Endothelial cell (in vitro differentiated cells): ENCODE measurements around the gene PRSS12. TPM values are rescaled to one million over a fixed set of nuclear protein-coding genes. Genes with fewer than 3 reads are reported as not detected.
A peak's percentile ranks its signal among the peaks of the same experiment; 100 is the strongest.

Experiments used
- DNase-seq: peaks from one replicate; pipeline ENCODE4 v3.0.0; 2021; ENCODE audit warnings: low spot score
- H3K27ac Mint-ChIP-seq: one replicate; pipeline ENCODE4 v1.8.0; 2021; ENCODE audit warnings: mixed read lengths, inconsistent platforms; ENCODE audit not compliant: unreplicated experiment
- H3K27me3 Mint-ChIP-seq: one replicate; pipeline ENCODE4 v1.8.0; 2021; ENCODE audit warnings: mild to moderate bottlenecking, moderate library complexity, mixed read lengths, inconsistent platforms; ENCODE audit not compliant: unreplicated experiment
- H3K36me3 Mint-ChIP-seq: one replicate; pipeline ENCODE4 v1.8.0; 2021; ENCODE audit warnings: mild to moderate bottlenecking, low read depth, mixed read lengths, inconsistent platforms; ENCODE audit not compliant: unreplicated experiment
- H3K4me1 Mint-ChIP-seq: one replicate; pipeline ENCODE4 v1.8.0; 2021; ENCODE audit warnings: mild to moderate bottlenecking, mixed read lengths, inconsistent platforms; ENCODE audit not compliant: unreplicated experiment
- H3K4me3 Mint-ChIP-seq: one replicate; pipeline ENCODE4 v1.8.0; 2021; ENCODE audit warnings: mild to moderate bottlenecking, mixed read lengths, inconsistent platforms; ENCODE audit not compliant: unreplicated experiment
- H3K9me3 Mint-ChIP-seq: one replicate; pipeline ENCODE4 v1.8.0; 2021; ENCODE audit warnings: mixed read lengths, inconsistent platforms; ENCODE audit not compliant: unreplicated experiment
- total RNA-seq: library from RNA; stranded (reverse); fragmentation: NEBNext Ultra II Directional; extraction: Animal tissue kit (Norgen Biotek cat#: 25700); gene quantifications from one replicate; pipeline ENCODE4 v1.2.1, GENCODE V29; 2021; ENCODE audit not compliant: unreplicated experiment
- TF ChIP-seq, protein P1 (sequence below): fragments of 200-600 bp; sonication (generic); IDR thresholded peaks from one replicate; pipeline ENCODE4 v1.5.0; 2021; ENCODE audit warnings: antibody characterized with exemption; ENCODE audit not compliant: unreplicated experiment

The PRSS12 gene
- total RNA-seq, 1 donor from 2014 or later: 0.77 TPM

- no peaks in the 10 kb centered on the region for H3K9me3 Mint-ChIP-seq
- peaks cover 4% of the 10 kb centered on the region for H3K27me3 Mint-ChIP-seq
- no peak overlapping the region for H3K27ac Mint-ChIP-seq
- H3K4me1 Mint-ChIP-seq: peaks cover 13% of the 10 kb centered on the region
- no peak overlapping the region for H3K4me3 Mint-ChIP-seq
- H3K36me3 Mint-ChIP-seq: no peaks in the 10 kb centered on the region
- TF ChIP-seq, protein P1, sequence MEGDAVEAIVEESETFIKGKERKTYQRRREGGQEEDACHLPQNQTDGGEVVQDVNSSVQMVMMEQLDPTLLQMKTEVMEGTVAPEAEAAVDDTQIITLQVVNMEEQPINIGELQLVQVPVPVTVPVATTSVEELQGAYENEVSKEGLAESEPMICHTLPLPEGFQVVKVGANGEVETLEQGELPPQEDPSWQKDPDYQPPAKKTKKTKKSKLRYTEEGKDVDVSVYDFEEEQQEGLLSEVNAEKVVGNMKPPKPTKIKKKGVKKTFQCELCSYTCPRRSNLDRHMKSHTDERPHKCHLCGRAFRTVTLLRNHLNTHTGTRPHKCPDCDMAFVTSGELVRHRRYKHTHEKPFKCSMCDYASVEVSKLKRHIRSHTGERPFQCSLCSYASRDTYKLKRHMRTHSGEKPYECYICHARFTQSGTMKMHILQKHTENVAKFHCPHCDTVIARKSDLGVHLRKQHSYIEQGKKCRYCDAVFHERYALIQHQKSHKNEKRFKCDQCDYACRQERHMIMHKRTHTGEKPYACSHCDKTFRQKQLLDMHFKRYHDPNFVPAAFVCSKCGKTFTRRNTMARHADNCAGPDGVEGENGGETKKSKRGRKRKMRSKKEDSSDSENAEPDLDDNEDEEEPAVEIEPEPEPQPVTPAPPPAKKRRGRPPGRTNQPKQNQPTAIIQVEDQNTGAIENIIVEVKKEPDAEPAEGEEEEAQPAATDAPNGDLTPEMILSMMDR: no peak
- DNase-seq: no peak
Measured at GRCh38 chr4:118282692-118283091, 70.1 kb downstream of the PRSS12 start.

DNA sequence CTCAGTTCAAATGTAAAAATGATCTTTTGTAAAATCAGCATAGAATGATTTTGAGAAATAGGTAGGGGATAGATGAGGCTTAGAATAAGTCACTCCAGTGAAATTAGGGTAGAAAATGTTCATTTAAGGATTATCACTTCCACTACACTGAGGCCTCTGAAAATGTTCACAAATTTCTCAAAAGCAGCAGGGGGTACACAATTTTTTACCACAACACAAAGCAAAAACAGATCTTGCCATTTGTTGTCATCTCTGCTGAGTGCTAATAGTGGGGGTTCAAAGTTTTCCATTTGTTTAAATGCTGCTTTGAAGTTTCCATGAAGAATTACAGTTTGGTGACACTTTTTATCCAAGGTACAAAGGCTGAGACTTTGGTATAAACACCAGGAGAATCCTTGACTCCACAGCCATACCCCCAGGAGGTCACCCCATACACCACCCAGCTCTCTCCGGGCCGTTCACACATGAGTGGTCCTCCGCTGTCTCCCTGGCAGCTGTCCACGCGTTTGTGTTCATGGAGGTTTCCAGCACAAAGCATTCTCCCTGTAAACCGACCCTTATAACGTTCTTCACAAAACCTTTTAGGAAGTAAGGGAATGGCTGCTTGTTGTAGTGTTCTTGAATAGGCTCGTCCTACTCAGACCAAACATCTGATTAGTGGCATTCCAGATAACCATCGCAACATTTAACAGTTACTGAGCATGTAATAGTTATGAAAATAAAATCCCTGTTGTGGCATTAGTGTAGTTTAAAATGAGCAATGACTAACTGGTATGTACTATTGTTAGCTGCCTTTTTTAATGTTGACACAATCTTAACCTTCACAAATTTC lies 71.0 kb downstream of the PRSS12 start:
- TF ChIP-seq, protein P1: no peak
- Mint-ChIP-seq H3K36me3 (no peaks in the 10 kb centered on the region), H3K4me1 (peaks cover 13% of the 10 kb centered on the region), H3K27ac (no peak overlapping the region), H3K4me3 (no peak overlapping the region), H3K27me3 (peaks cover 4% of the 10 kb centered on the region), H3K9me3 (no peaks in the 10 kb centered on the region)
- no peak for DNase-seq

DNA sequence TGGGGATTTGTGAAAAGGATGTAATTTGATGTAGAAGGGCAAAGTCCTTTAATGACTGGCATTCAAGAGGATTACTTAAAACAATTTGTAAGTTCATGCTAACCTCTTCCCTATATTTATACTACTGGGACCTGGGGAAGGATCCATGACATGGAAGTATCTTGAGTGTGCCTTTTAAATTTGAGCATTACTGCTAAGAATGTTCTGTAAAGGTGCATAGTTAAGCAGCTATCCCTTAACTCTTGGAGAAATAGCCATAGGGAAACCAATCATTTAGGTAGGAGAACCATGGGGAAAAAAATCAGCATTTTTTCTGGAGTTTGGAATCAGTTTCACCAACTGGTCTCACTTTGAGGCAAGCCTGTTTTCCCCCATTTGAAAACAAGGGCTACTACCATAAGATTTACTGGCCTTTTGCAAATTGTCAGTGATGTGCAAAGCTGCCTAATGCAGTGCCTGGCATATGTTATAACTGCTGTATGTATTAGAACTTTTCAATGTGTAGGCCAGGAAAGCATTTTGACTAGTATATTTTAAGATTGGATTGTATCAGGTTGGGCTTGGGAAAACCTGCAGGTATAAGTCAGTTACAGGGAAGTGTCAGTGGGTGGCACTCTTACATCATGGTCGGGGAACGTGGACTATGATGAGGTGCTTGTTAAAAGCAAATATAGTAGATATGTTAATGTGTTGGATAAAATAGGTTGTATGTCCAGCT lies 72.1 kb downstream of the PRSS12 start:
- H3K4me1 Mint-ChIP-seq: peaks cover 13% of the 10 kb centered on the region
- no peak overlapping the region for H3K27ac Mint-ChIP-seq
- no peak overlapping the region for H3K4me3 Mint-ChIP-seq
- TF ChIP-seq, protein P1: peak; percentile 29
- H3K9me3 Mint-ChIP-seq: no peaks in the 10 kb centered on the region
- no peaks in the 10 kb centered on the region for H3K36me3 Mint-ChIP-seq
- DNase-seq: peak; percentile 53
- H3K27me3 Mint-ChIP-seq: peaks cover 4% of the 10 kb centered on the region

DNA sequence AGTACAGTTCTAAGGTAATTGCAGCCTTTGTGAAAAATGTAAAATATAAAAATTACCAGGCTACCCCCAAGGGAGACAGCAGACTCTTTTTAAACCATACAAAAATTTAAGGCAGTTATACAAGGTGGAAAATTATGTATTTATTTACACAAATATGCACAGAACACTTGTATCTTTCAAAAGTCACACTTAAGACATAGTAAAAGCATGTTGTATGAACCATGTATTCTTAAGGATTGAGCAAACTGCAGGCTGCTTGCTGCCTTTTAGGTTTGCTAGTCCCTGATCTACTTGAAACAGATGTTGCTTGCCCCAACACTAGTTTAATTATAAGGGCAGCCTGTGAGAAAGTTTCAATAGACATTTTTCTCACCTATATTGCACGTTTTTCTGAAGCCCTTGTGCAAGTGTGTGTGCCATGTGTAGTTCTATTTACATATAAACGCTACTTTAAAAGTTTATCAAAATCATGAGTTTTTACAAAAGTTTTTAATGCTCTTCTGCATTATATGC lies 72.8 kb downstream of the PRSS12 start:
- TF ChIP-seq, protein P1: no peak
- no peak overlapping the region for H3K27ac Mint-ChIP-seq
- H3K4me3 Mint-ChIP-seq: peak overlapping the region; percentile 97
- no peak for DNase-seq
- peaks cover 4% of the 10 kb centered on the region for H3K27me3 Mint-ChIP-seq
- H3K4me1 Mint-ChIP-seq: peaks cover 16% of the 10 kb centered on the region
- H3K36me3 Mint-ChIP-seq: no peaks in the 10 kb centered on the region
- H3K9me3 Mint-ChIP-seq: no peaks in the 10 kb centered on the region
